ENCODE results near the gene SCAMP2.

GRCh38 chr15:74827614-74828013 lies 45.6 kb downstream of the SCAMP2 start:
- TF ChIP-seq CBX1 (IDR thresholded peaks at IDR 0.05; ENCODE audit: low read depth) (no peak), BRF2 (CRISPR knock-in tag; IDR thresholded peaks at IDR 0.05) (no peak), CTCF (CRISPR knock-in tag; IDR thresholded peaks at IDR 0.05) (no peak), FOXM1 (CRISPR knock-in tag; IDR thresholded peaks at IDR 0.05) (no peak), ZBTB43 (CRISPR knock-in tag; conservative IDR thresholded peaks at IDR 0.05) (no peak), ZBTB26 (CRISPR knock-in tag; IDR thresholded peaks at IDR 0.05; ENCODE audit: borderline replicate concordance) (no peak), NR1H2 (CRISPR knock-in tag; IDR thresholded peaks at IDR 0.05; ENCODE audit: borderline replicate concordance, low read depth) (no peak), ZBTB34 (CRISPR knock-in tag; IDR thresholded peaks at IDR 0.05) (no peak), GPN1 (CRISPR knock-in tag; IDR thresholded peaks at IDR 0.05; ENCODE audit: borderline replicate concordance) (no peak), LCORL (IDR thresholded peaks at IDR 0.05) (no peak), LCORL (CRISPR knock-in tag; IDR thresholded peaks at IDR 0.05) (no peak)

Data from HepG2 (cell line).